GM12875 (cell line): ENCODE measurements around the gene RPS6KA5.

Experiments
- H3K4me3 ChIP-seq: one replicate; pipeline ENCODE4 v1.5.1; 2011; ENCODE audit warnings: low read depth, low read length, control low read depth
- TF ChIP-seq, protein P1 (sequence below): IDR thresholded peaks from 2 replicates; pipeline ENCODE4 v1.5.1; 2011; ENCODE audit warnings: low read depth, mild to moderate bottlenecking, control low read depth, inconsistent platforms, low read length, moderate library complexity, borderline replicate concordance; ENCODE audit not compliant: insufficient read depth

Gene RPS6KA5

DNA sequence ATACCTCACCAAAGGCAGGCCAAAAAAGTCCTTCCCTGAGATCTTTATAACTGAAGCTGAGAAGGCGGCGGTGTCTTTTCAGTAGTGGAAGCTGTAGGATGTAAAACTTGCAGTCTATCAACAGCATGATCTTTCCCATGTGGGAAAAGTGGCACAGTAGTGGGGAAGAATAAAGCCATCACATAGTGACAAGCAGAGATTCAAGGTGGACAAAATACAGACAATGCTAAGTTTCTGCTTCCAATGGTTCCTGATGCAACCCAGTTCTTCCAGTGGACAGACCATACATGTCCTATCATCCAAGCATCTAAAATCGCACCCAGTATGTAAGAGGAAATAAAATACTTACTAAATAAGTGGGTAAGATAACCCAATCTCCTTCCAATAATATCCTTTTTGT lies 4.1 kb downstream of the RPS6KA5 start:
- TF ChIP-seq, protein P1, sequence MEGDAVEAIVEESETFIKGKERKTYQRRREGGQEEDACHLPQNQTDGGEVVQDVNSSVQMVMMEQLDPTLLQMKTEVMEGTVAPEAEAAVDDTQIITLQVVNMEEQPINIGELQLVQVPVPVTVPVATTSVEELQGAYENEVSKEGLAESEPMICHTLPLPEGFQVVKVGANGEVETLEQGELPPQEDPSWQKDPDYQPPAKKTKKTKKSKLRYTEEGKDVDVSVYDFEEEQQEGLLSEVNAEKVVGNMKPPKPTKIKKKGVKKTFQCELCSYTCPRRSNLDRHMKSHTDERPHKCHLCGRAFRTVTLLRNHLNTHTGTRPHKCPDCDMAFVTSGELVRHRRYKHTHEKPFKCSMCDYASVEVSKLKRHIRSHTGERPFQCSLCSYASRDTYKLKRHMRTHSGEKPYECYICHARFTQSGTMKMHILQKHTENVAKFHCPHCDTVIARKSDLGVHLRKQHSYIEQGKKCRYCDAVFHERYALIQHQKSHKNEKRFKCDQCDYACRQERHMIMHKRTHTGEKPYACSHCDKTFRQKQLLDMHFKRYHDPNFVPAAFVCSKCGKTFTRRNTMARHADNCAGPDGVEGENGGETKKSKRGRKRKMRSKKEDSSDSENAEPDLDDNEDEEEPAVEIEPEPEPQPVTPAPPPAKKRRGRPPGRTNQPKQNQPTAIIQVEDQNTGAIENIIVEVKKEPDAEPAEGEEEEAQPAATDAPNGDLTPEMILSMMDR: no peak
- H3K4me3 ChIP-seq: no peak overlapping the region

DNA sequence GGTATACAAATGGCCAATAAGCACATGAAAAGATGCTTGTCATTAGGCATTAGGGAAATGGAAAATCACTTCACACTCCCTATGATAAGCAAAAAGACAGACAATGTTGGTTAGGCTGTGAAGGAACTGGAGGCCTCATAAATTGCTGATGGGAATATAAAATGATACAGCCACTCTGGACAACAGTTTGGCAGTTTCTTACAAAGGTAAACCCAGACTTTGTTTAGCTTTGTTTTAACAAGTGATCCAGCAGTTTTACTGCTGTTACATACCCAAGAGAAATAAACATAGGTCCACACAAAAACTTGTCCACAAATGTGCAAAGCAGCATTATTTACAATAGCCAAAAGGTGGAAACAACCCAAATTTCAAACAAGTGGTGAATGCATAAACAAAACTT lies 5.4 kb downstream of the RPS6KA5 start:
- no peak overlapping the region for H3K4me3 ChIP-seq
- TF ChIP-seq, protein P1: no peak

DNA sequence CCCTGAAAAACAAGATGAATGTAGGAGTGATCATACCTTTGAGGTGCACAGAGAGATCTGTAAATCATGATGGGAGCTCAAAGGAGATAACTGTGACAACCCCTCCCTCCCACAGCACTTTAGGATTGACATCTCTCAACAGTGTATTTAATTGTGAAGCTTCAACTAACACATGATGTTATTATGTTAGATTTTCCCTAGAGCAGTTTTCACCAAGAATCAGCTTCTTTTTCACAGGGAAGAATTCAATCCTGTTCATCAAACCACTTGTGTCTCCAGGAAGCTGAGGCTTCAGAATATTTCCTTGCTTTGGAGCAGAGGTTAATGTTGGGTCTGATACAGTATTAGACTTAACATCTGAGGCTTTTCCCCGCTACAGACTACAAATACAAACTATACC lies 11.8 kb downstream of the RPS6KA5 start:
- H3K4me3 ChIP-seq: no peak overlapping the region
- TF ChIP-seq, protein P1: no peak

DNA sequence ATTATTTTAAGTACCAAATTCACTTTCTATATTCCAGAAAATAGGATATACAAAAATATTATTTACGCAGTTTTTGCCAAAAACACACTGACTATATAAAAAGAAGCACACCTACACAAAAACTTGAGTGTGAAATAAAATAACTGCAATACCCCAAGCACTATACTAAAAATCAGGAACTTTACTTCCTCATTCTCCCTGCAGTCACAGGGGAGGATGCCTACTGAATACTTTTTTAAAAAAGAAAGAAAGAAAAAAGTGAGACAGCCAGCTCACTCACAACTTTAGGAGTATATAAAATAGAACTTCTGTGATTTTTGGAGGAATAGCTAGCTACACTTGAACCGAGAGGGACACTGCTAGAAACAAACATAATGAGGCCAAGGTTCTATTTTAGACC lies 12.2 kb downstream of the RPS6KA5 start:
- no peak overlapping the region for H3K4me3 ChIP-seq
- TF ChIP-seq, protein P1: no peak

DNA sequence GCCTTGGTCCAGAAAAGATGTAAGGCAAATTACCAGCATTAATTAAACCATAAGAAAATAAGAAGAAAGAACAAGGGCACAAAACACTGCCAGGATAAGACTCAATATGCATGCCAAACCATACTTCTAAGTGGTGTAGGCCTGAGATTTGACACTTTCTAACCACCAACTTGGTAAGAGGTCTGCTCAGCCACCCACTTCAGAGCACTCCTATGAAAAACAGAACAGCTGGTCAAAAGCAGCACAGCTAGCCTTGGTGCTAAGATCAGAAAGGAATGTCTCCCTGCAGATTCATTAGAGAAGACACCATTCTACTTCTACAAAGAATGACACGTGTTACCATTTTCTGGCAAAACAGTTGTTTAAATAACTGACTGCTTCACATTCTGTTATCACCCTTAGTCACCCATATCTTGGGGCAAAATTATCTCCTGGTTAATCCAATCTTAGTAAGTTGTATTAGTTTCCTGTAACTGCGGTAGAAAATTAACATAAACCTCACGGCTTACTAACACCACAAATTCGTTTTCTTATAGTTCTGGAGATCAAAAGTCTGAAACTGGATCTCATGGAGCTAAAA lies 13.2 kb downstream of the RPS6KA5 start:
- H3K4me3 ChIP-seq: no peak overlapping the region
- TF ChIP-seq, protein P1: no peak

DNA sequence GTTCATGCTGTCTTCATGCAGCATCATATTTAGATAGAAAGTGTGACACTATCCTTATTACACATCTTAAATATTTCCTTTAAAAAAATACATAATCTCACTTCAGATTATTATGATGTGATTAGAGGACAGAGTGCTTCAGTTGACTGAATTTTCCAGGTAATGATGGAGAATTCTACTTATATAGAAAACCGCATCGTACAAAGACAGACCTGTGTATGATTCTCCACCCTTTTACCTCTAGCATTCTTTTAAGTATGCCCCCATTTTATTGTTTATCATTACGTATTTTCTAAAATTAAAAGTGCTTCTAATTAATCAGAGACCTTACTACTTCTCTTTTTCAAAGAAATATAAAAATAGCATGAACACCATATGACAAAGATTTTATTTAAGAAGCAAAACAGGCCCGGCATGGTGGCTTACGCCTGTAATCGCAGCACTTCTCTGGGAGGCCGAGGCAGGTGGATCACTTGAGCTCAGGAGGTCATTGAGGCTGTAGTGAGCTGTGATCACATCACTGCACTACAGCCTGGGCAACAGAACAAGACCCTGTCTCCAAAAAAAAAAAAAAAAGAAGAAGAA lies 13.9 kb downstream of the RPS6KA5 start:
- TF ChIP-seq, protein P1: no peak
- no peak overlapping the region for H3K4me3 ChIP-seq

DNA sequence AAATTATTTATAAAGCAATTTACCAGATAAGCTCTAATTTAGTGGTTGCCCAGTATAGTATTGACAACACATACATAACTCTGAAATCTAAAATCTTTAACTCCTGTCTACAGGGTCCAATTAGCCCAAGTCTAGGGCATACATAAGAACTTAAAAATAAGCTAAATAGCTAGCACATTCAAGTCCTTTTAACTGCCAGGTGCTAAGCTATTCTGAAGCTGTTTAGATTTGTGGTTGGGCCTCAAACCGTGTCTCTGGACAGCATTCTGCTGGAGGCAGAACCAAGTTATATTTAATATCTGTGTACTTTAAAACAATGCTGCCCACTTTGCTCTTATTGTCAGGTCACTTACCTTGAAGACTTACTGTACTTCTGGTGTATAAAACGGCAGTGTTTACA lies 19.0 kb downstream of the RPS6KA5 start:
- TF ChIP-seq, protein P1: no peak
- no peak overlapping the region for H3K4me3 ChIP-seq
